Measurements from ENCODE around the gene JARID2. TPM values are rescaled to one million over a fixed set of nuclear protein-coding genes. Genes with fewer than 3 reads are reported as not detected.

The JARID2 gene
- total and polyA plus RNA-seq, 2 of the 13 experiments (the other 11 are each of a cell fraction or from before 2014, with no cell fraction given) = 7.5 to 10.3 TPM

DNA sequence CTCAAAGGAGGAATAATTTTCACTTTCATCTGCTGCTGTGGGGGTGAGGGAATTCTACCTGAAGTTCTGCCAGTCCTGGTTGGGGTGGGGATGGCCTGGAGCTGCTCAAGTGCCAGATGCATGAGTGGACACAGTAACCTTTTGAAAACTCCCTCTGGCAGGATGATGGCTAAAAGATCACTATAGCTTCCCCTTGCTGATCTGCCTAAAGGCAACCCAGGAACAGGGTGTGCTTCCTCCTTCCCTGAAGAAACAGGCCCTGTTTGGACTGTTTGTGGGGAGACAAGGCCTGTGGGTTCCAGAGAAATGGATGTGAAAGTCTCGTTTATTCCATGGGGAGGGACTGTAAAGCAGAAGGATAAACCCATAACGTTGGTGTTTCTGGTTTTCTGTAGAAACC is 240.1 kb downstream of the JARID2 start:
- DNase-seq (ENCODE audit: low spot score) (no peak), ATAC-seq (no peak), FAIRE-seq (no peak)
- no peak overlapping the region for H3K4me3 ChIP-seq (replicated peaks in 1 of 3; ENCODE audit: insufficient read depth in 1 of 3, low read depth in 2 of 3, low read length in 3 of 3)
- TF ChIP-seq ZNF567 (CRISPR knock-in tag; IDR thresholded peaks at IDR 0.05; ENCODE audit: borderline replicate concordance) (no peak), BRD4 (CRISPR knock-in tag; IDR thresholded peaks at IDR 0.05) (no peak), SNAPC2 (CRISPR knock-in tag; IDR thresholded peaks at IDR 0.05) (no peak), GZF1 (CRISPR knock-in tag; IDR thresholded peaks at IDR 0.05) (no peak), TRIM24 (CRISPR knock-in tag; IDR thresholded peaks at IDR 0.05) (no peak), ZNF382 (CRISPR knock-in tag; IDR thresholded peaks at IDR 0.05; ENCODE audit: borderline replicate concordance) (no peak)
- TF ChIP-seq, protein P1, sequence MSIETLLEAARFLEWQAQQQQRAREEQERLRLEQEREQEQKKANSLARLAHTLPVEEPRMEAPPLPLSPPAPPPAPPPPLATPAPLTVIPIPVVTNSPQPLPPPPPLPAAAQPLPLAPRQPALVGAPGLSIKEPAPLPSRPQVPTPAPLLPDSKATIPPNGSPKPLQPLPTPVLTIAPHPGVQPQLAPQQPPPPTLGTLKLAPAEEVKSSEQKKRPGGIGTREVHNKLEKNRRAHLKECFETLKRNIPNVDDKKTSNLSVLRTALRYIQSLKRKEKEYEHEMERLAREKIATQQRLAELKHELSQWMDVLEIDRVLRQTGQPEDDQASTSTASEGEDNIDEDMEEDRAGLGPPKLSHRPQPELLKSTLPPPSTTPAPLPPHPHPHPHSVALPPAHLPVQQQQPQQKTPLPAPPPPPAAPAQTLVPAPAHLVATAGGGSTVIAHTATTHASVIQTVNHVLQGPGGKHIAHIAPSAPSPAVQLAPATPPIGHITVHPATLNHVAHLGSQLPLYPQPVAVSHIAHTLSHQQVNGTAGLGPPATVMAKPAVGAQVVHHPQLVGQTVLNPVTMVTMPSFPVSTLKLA (IDR thresholded peaks at IDR 0.05) = no peak
- TF ChIP-seq, protein P2, sequence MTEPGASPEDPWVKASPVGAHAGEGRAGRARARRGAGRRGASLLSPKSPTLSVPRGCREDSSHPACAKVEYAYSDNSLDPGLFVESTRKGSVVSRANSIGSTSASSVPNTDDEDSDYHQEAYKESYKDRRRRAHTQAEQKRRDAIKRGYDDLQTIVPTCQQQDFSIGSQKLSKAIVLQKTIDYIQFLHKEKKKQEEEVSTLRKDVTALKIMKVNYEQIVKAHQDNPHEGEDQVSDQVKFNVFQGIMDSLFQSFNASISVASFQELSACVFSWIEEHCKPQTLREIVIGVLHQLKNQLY (CRISPR knock-in tag; IDR thresholded peaks at IDR 0.05) = no peak
- BruUV-seq (replicated peaks) = no TSS peak
- no peak overlapping the region for H3K4me2 ChIP-seq (ENCODE audit: low read depth, low read length)
- in situ Hi-C loops (cut with HindIII; ENCODE audit: extremely low pct_ligation_motif_present, low pct_unique_long_range_greater_than_20kb) = loop anchor here (25.0 kb wide), 1 partner anchor 1274 kb away; no protein-coding TSS in a partner anchor
- H3K79me2 ChIP-seq (ENCODE audit: insufficient read depth, low read length) = no peaks in the 10 kb centered on the region
- peaks cover 15% of the 10 kb centered on the region for H3K4me1 ChIP-seq (ENCODE audit: insufficient read depth, low read length)
- H4K20me1 ChIP-seq (ENCODE audit: insufficient read depth, low read length) = peaks cover under 1% of the 10 kb centered on the region; the same call in 1 of the 2 replicates
- intact Hi-C loops (cut with micrococcal nuclease; ENCODE audit: unreplicated experiment) = no loop called here
- no peaks in the 10 kb centered on the region for H3K9me3 ChIP-seq (ENCODE audit: low read length)
- CTCF ChIA-PET (ENCODE audit: low intra/inter-chr PET ratio, low total read pairs) = no interaction called here
- no peak overlapping the region for H3K27ac ChIP-seq (ENCODE audit: extremely low read length, insufficient read depth, low read length)
- H2AFZ ChIP-seq (ENCODE audit: low read length) = no peak overlapping the region
- POLR2A ChIA-PET = no interaction called here
- H3K9ac ChIP-seq (ENCODE audit: insufficient read depth, low read depth, low read length) = no peak overlapping the region
- peaks cover 15 to 31% of the 10 kb centered on the region in 2 experiments; a peak in 4 of 5 replicates for H3K36me3 ChIP-seq (replicated peaks in 1 of 2; ENCODE audit: control insufficient read depth in 1 of 2, insufficient read depth in 2 of 2, low read length in 2 of 2)
- no peaks in the 10 kb centered on the region for H3K27me3 ChIP-seq (ENCODE audit: control insufficient read depth in 1 of 2, insufficient read depth in 2 of 2, low read length in 2 of 2)
- WGBS (ENCODE audit: low lambda C conversion rate) = 88% methylated on average over 2 of the region's 2 CpGs

All from HepG2 (cell line).